Tibial artery (tissue), 4 donors: ENCODE measurements around the gene CA12.
A peak's percentile ranks its signal among the peaks of the same experiment; 100 is the strongest.

Source experiments
- DNase-seq, 2 donors: peaks; one replicate each; pipeline ENCODE4 v3.0.0-alpha.2; 2019
- H3K27ac ChIP-seq, 2 donors: fragments of 200-600 bp; sonication (generic) in 1 of 2; 1 replicate in 1 of 2; 2 replicates in 1 of 2; pipeline ENCODE4 v1.5.1; 2018 to 2019; ENCODE audit warnings: mild to moderate bottlenecking in 1 of 2
- H3K27me3 ChIP-seq, 2 donors: fragments of 200-600 bp; sonication (generic) in 1 of 2; one replicate each; pipeline versions ENCODE4 v1.5.1 to v1.6.0; 2016 to 2019
- H3K36me3 ChIP-seq, 3 donors: fragments of 200-600 bp; sonication (generic) in 2 of 3; one replicate each; pipeline ENCODE4 v1.5.1; 2016 to 2019; ENCODE audit warnings: mild to moderate bottlenecking in 2 of 3
- H3K4me1 ChIP-seq, 4 donors: fragments of 200-600 bp; sonication (generic) in 2 of 4; 1 replicate in 3 of 4; 2 replicates in 1 of 4; pipeline ENCODE4 v1.5.1; 2016 to 2019
- H3K4me3 ChIP-seq, 2 donors: fragments of 200-600 bp; sonication (generic) in 1 of 2; 1 replicate in 1 of 2; 2 replicates in 1 of 2; pipeline ENCODE4 v1.5.1; 2018 to 2019; ENCODE audit warnings: mild to moderate bottlenecking in 2 of 2
- H3K9me3 ChIP-seq, 3 donors: fragments of 200-600 bp; sonication (generic) in 1 of 3; one replicate each; pipeline ENCODE4 v1.5.1; 2016 to 2019
- intact Hi-C: fragments of 100-400 bp; cut with DNase I; formaldehyde crosslinking; loops from one replicate; pipeline ENCODE4 v1.15.0; 2023; ENCODE audit warnings: low total_unique reads
- TF ChIP-seq, protein P1 (sequence below), 2 experiments: fragments of 200-600 bp in 1 of 2; fragments of 450-650 bp in 1 of 2; IDR thresholded peaks; one replicate each; pipeline ENCODE4 v1.5.1; 2017 to 2019; ENCODE audit warnings: antibody characterized with exemption in 2 of 2, mild to moderate bottlenecking in 1 of 2, moderate library complexity in 1 of 2

Gene CA12

GRCh38 chr15:63330926-63331325 lies 50.7 kb downstream of the CA12 start:
- Histone ChIP-seq H3K9me3 (no peaks in the 10 kb centered on the region), H3K27ac (no peak overlapping the region), H3K36me3 (no peaks in the 10 kb centered on the region), H3K4me3 (no peak overlapping the region), H3K4me1 (no peaks in the 10 kb centered on the region), H3K27me3 (peaks cover 0 to 4% of the 10 kb centered on the region in 2 donors)
- TF ChIP-seq, protein P1, sequence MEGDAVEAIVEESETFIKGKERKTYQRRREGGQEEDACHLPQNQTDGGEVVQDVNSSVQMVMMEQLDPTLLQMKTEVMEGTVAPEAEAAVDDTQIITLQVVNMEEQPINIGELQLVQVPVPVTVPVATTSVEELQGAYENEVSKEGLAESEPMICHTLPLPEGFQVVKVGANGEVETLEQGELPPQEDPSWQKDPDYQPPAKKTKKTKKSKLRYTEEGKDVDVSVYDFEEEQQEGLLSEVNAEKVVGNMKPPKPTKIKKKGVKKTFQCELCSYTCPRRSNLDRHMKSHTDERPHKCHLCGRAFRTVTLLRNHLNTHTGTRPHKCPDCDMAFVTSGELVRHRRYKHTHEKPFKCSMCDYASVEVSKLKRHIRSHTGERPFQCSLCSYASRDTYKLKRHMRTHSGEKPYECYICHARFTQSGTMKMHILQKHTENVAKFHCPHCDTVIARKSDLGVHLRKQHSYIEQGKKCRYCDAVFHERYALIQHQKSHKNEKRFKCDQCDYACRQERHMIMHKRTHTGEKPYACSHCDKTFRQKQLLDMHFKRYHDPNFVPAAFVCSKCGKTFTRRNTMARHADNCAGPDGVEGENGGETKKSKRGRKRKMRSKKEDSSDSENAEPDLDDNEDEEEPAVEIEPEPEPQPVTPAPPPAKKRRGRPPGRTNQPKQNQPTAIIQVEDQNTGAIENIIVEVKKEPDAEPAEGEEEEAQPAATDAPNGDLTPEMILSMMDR (IDR thresholded peaks at IDR 0.05) = no peak
- intact Hi-C loops = no loop called here
- no peak for DNase-seq

DNA sequence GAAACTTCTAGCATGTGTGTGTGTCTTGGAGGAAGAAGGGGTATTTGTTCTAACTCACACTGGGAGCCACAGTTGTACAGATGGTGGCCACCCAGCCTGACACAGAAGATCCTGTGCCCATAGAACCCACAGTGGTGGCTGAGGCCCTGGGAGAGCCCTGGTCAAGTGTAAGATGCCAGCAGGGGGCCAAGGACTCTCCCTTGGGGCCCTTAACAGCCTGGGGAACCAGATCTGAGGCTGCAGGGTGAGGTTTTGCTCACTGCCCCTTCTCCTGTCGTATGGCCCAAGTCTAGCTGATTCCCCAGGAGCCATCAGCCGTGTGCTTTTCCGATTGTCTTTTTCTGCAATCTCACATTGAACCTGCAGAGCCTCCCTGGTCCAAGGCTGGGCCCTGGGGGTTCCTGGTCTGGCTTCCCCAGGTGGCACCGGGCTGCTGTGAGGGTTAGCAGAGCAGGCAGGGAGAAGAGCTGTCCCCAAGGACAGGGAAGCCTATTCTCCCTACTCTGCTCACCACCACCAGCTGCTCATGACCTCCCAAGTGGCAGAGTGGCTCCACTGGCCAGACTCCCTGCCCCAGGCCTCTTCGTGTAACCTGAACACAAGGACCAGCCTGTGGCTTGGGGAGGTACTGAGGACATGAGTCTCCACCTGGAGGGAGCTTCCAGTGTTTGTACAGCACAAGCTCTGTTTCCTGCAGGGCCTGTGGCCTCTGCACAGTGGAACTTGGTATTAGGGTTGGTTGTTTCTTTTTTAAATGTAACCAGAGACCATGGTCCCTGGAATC lies 51.9 kb downstream of the CA12 start:
- Histone ChIP-seq H3K4me1 (no peaks in the 10 kb centered on the region), H3K27me3 (peaks cover 0 to 4% of the 10 kb centered on the region in 2 donors), H3K36me3 (no peaks in the 10 kb centered on the region), H3K27ac (no peak overlapping the region), H3K9me3 (no peaks in the 10 kb centered on the region), H3K4me3 (no peak overlapping the region)
- no peak for DNase-seq
- intact Hi-C loops = no loop called here
- TF ChIP-seq, protein P1 (IDR thresholded peaks at IDR 0.05) = no peak

DNA sequence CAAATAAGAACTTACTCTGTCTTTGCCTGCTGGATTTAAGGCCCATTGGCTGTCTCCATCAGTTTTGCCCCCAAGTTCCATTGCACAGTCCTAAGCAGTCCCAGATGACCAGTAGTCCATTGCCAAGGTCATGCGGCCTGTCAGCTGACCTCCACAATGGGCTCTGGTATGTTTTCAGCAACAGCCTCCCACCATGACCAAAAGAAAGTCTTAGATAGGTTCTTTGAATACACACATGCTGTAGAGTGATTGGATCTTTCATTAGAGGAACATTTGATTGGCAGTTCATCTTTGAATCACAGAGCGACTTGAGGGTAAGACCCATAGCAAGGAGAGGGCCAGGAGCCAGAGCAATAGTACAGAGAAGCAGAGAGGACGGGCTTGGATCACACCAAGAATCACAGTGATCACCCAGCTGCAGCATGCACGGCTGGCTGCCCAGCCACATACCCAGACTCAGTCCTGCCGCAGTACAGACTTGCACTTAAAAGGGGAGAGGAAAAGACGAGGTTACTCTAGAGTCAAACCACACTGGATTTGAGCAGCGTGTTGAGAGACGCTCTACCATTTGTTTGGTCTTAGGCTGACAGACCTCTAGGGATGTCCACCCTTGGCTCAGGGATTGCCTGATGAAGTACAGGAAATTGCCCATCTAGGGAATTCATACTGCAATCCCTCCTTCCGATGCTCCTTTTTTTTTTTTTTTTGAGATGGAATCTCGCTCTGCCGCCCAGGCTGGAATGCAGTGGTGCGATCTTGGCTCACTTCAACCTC lies 53.8 kb downstream of the CA12 start:
- H3K9me3 ChIP-seq = no peaks in the 10 kb centered on the region
- intact Hi-C loops = no loop called here
- TF ChIP-seq, protein P1 (IDR thresholded peaks at IDR 0.05) = no peak
- DNase-seq = peak in 1 of 2 donors; percentile 40
- H3K4me1 ChIP-seq = no peaks in the 10 kb centered on the region
- no peak overlapping the region for H3K4me3 ChIP-seq
- no peaks in the 10 kb centered on the region for H3K36me3 ChIP-seq
- peaks cover 0 to 4% of the 10 kb centered on the region in 2 donors for H3K27me3 ChIP-seq
- H3K27ac ChIP-seq = no peak overlapping the region

- Histone ChIP-seq H3K27me3 (peaks cover 0 to 2% of the 10 kb centered on the region in 2 donors), H3K9me3 (no peaks in the 10 kb centered on the region), H3K27ac (no peak overlapping the region), H3K4me3 (no peak overlapping the region), H3K4me1 (no peaks in the 10 kb centered on the region), H3K36me3 (no peaks in the 10 kb centered on the region)
- intact Hi-C loops = no loop called here
- DNase-seq = no peak
- TF ChIP-seq, protein P1 (IDR thresholded peaks at IDR 0.05) = no peak
Measured at GRCh38 chr15:63324770-63325169, 56.9 kb downstream of the CA12 start.

DNA sequence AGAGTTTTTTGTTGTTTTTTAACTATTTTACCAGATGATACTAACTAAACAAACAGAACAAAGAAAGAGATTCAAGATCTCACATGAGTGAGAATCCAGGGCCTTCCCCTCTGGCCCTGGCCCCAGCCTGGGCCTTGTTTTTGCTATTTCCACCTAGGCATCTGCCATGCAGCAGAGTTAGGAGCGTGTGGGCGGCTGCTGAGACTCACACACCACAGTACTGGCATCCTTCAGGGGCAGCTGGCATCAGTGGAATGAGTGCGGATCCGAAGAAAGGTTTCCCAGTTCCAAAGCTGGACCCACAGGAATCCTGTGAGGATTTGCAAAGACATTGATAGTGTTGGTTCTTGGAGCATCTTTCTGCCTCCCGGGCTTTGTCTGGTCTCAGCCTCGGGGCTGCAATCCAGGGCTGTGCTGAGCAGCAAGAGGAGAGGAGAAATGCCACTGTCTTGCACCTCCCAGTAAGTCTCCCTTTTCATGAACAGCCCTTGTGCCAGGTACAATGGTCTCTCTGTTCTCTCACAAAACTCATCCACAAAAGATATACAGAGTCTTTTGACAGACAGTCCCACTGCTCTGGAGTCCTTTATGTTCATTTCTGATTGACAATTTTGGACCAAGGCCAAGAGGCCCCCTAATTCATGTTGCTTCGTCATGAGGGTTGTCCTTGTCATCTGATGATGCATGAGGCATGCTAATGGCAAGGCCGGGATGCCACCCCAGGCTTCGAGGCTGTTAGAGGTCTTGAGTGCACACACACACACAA lies 57.7 kb downstream of the CA12 start:
- Histone ChIP-seq H3K27me3 (no peaks in the 10 kb centered on the region), H3K4me1 (no peaks in the 10 kb centered on the region), H3K9me3 (no peaks in the 10 kb centered on the region), H3K4me3 (no peak overlapping the region), H3K27ac (no peak overlapping the region), H3K36me3 (no peaks in the 10 kb centered on the region)
- no peak for DNase-seq
- intact Hi-C loops = no loop called here
- TF ChIP-seq, protein P1 (IDR thresholded peaks at IDR 0.05) = no peak
